Activated T-helper 1 cell treated with anti-CD3 and anti-CD28 coated beads, Interleukin-12 subunit alpha, Interleukin-12 subunit beta, Interleukin-2, Interleukin-4 antibody, amounts not matched to agents 30 ng/mL and 10 ng/mL and 1 ng/mL, durations not matched to agents 14 hours and 24 hours and 36 hours (primary cell): ENCODE data around the gene ADAM22. TPM values are rescaled to one million over a fixed set of nuclear protein-coding genes. Genes with fewer than 3 reads are reported as not detected.
A peak's percentile ranks its signal among the peaks of the same experiment; 100 is the strongest.
"Not testable (repeated sequence)": the region's sequence is repeated elsewhere in the genome, so short reads cannot be mapped to it uniquely, and the experiment has no call there.

ENCODE experiments used
- DNase-seq: peaks from one replicate; pipeline ENCODE4 v3.0.0; 2021; ENCODE audit warnings: low spot score
- H3K27ac Mint-ChIP-seq: one replicate; pipeline ENCODE4 v1.8.0; 2021; ENCODE audit warnings: mild to moderate bottlenecking, mixed read lengths
- H3K27me3 Mint-ChIP-seq: one replicate; pipeline ENCODE4 v1.8.0; 2022; ENCODE audit warnings: mild to moderate bottlenecking, moderate library complexity, mixed read lengths; ENCODE audit not compliant: insufficient read depth
- H3K36me3 Mint-ChIP-seq: one replicate; pipeline ENCODE4 v1.8.0; 2021; ENCODE audit warnings: low read depth, mixed read lengths
- H3K4me1 Mint-ChIP-seq: one replicate; pipeline ENCODE4 v1.8.0; 2021; ENCODE audit warnings: low read depth, mixed read lengths
- H3K4me3 Mint-ChIP-seq: one replicate; pipeline ENCODE4 v1.8.0; 2021; ENCODE audit warnings: mild to moderate bottlenecking, moderate library complexity, mixed read lengths
- H3K9me3 Mint-ChIP-seq: one replicate; pipeline ENCODE4 v1.8.0; 2021; ENCODE audit warnings: mixed read lengths
- intact Hi-C: fragments of 100-400 bp; cut with micrococcal nuclease; formaldehyde crosslinking; loops from one replicate; pipeline ENCODE4 v1.15.1; 2024
- total RNA-seq: library from RNA; stranded (reverse); gene quantifications from 2 replicates; pipeline ENCODE4 v1.2.3, GENCODE V29; 2022

Gene ADAM22
- total RNA-seq, 1 donor from 2014 or later = 1.5 TPM

DNA sequence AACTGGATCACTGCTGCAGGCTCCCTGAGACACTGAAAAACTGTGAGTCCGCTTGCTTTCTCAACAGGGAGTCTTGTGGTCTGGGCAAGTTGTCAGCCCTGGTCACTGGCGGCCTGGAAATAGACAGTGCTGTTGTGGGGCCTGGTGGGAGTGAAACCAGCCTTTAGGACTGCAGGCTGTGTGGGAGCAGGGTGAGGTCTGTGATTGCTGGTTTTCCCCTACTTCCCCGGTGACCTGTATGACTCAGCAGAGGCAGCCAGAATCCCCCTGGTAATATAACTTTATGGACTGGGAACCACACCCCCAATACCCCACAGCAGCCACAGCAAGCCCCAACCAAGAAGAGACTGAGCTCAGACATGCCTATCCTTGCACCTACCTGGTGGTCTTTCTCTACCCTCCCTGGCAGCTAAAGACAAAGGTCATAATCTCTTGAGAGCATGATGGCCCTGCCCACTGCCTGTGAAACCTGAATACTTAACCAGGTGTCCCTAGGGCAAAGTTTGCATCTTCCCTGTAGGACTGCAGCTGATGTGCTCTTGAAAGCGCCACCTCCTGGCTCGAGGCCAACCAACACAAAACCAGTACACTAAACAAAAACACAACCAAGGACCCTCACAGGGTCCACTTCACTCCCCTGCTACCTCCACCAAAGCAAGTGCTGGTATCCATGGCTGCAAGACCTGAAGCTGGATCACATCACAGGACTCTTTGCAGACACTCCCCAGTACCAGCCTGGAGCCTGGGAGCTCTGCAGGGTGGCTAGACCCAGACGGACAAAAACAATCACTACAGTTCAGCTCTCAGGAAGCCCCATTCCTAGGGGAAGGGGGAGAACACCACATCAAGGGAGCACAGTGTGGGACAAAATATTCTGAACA is 7.2 kb upstream of the ADAM22 start:
- no peaks in the 10 kb centered on the region for H3K36me3 Mint-ChIP-seq
- intact Hi-C loops = loop anchor here (5.0 kb wide), 1 partner anchor 130 kb away; no protein-coding TSS in a partner anchor
- H3K27ac Mint-ChIP-seq = no peak overlapping the region
- no peaks in the 10 kb centered on the region for H3K9me3 Mint-ChIP-seq
- H3K27me3 Mint-ChIP-seq = peaks cover 20% of the 10 kb centered on the region
- no peaks in the 10 kb centered on the region for H3K4me1 Mint-ChIP-seq
- H3K4me3 Mint-ChIP-seq = no peak overlapping the region
- no peak for DNase-seq

DNA sequence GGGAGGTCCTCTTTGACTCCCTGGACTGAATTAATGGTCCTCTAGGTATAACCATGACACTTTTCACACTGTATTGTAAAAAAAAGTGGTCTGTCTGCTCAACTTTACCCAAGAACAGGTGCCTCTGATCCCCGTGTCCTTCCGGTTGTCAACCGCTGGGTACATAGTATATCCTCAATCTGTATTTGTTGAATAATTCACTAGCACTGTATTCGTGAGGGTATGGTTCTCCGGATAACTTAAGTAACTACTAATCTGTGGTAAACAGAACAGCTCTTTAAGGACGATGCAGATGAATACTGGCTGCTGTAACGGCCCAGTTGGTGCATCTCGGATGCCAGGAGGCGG is 472 bp upstream of the ADAM22 start:
- intact Hi-C loops = no loop called here
- DNase-seq = no peak
- Mint-ChIP-seq H3K9me3 (no peaks in the 10 kb centered on the region), H3K27me3 (peaks cover 33% of the 10 kb centered on the region), H3K4me1 (peaks cover 6% of the 10 kb centered on the region), H3K36me3 (peaks cover 2% of the 10 kb centered on the region), H3K4me3 (peak overlapping the region; percentile 90), H3K27ac (no peak overlapping the region)

DNA sequence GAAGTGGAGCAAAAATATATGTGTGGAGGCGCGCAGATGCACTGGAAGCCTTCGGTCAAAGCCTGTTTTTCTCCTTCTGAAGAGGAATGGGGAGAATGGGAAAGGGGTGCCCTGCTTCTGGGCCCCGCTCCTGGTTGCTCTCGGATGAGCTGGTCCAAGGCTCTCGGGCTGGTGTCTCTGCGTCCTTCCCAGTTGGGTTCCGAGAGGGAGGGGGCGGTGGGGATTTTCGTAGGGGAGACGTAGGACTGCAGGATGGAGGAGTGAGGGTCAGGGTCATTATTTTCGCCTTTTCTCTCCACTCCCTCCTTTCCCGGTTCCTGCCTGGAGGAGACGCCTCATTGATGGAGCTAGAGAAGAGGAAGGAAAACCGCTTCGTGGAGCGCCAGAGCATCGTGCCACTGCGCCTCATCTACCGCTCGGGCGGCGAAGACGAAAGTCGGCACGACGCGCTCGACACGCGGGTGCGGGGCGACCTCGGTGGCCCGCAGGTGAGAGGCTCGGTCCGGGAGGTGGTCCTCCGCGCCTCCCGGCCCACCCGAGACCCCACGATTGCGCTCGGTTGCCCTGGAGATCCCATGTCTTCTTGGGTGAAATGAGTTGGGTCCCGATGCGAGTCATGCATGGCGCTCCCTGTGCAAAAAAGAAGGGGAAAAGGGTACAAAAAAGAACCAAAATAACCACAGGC is 790 bp downstream of the ADAM22 start:
- Mint-ChIP-seq H3K27me3 (peaks cover 25% of the 10 kb centered on the region), H3K27ac (no peak overlapping the region), H3K4me3 (peak overlapping the region; percentile 90), H3K9me3 (no peaks in the 10 kb centered on the region), H3K36me3 (peaks cover 2% of the 10 kb centered on the region), H3K4me1 (peaks cover 6% of the 10 kb centered on the region)
- intact Hi-C loops = loop anchor here (1.0 to 2.0 kb wide), 2 partner anchors 59 to 284 kb away; partner anchors contain the start of genes DBF4 and SLC25A40
- DNase-seq = no peak

DNA sequence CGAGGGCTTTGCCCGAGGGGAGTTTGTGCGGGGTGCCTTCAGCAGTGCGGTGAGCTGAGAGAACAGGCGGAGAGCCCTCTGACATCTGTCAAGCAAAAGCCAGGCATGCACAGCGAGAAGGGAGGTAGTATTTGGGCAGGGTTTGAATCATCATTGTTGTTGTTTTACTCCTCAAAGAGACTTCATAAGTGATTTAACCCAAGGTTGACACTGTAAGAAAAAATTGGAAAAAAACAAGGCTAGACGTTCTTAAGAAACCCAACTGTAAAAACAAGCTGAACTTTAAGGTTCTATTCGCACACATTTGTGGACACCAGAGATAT is 1.3 kb downstream of the ADAM22 start:
- intact Hi-C loops = loop anchor here (2.0 kb wide), 1 partner anchor 283 kb away; no protein-coding TSS in a partner anchor
- Mint-ChIP-seq H3K27me3 (peaks cover 24% of the 10 kb centered on the region), H3K36me3 (peaks cover 2% of the 10 kb centered on the region), H3K4me3 (peak overlapping the region; percentile 90), H3K4me1 (peaks cover 6% of the 10 kb centered on the region), H3K9me3 (no peaks in the 10 kb centered on the region), H3K27ac (no peak overlapping the region)
- no peak for DNase-seq

DNA sequence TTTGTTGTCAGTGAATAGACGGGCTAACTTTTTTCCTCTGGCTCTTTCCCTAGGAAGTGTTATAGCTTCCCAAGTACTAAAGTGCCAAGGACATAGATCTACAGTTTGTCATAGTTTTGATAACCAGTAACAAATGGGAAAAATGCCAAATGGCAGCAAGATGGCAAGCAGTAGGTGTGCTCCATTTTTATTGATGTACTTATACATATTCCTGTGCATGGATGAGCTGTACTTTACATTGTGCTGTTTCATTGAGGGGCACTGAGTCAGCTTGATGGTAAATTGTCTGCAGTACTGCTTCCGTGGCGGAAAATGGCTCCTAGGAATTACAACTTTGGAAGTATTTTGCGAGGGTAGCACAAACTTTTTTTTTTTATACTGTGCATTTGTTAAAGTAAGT is 7.1 kb downstream of the ADAM22 start:
- no peaks in the 10 kb centered on the region for H3K36me3 Mint-ChIP-seq
- H3K4me3 Mint-ChIP-seq = no peak overlapping the region
- no peaks in the 10 kb centered on the region for H3K4me1 Mint-ChIP-seq
- no peak overlapping the region for H3K27ac Mint-ChIP-seq
- intact Hi-C loops = no loop called here
- H3K9me3 Mint-ChIP-seq = no peaks in the 10 kb centered on the region
- peaks cover 4% of the 10 kb centered on the region for H3K27me3 Mint-ChIP-seq
- no peak for DNase-seq

DNA sequence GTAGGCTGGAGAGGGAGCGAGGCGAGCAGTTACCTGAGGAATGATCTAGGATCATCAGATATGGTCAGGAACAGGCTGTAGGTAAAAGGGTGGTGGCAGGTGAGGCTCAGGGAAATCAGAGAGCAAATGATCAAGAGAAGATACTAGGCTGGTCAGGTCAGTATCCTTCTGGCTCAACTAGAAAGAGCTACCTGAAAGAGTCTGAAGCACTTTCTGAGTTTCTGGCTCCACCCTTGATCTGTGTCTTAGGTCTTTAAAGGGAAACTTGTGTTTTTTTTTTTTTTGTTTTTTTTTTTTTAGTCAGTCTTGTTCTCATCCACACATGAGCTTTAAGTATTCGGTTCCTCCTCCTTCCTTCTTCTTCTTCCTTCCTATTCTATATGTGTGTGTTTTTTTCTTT is 10.5 kb downstream of the ADAM22 start:
- intact Hi-C loops = no loop called here
- no peak for DNase-seq
- no peaks in the 10 kb centered on the region for H3K4me1 Mint-ChIP-seq
- H3K4me3 Mint-ChIP-seq = no peak overlapping the region
- no peak overlapping the region for H3K27ac Mint-ChIP-seq
- no peaks in the 10 kb centered on the region for H3K9me3 Mint-ChIP-seq
- no peaks in the 10 kb centered on the region for H3K36me3 Mint-ChIP-seq
- no peaks in the 10 kb centered on the region for H3K27me3 Mint-ChIP-seq

DNA sequence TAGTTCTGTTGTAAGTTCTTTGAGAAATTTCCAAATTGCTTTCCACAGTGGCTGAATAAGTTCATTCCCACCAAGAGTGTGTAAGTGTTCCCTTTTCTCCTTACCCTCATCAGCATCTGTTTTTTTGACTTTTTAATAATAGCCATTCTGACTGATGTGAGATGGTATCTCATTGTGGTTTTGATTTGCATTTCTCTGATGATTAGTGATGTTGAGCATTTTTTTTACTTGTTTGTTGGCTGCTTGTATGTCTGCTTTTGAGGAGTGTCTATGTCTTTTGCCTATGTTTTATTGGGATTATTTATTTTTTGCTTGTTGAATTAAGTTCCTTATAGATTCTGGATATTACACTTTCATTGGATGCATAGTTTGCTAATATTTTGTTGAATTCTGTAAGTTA is 11.9 kb downstream of the ADAM22 start:
- H3K4me1 Mint-ChIP-seq, H3K27me3 Mint-ChIP-seq, H3K9me3 Mint-ChIP-seq, H3K27ac Mint-ChIP-seq, H3K36me3 Mint-ChIP-seq, H3K4me3 Mint-ChIP-seq, intact Hi-C loops, DNase-seq: not testable (repeated sequence)

DNA sequence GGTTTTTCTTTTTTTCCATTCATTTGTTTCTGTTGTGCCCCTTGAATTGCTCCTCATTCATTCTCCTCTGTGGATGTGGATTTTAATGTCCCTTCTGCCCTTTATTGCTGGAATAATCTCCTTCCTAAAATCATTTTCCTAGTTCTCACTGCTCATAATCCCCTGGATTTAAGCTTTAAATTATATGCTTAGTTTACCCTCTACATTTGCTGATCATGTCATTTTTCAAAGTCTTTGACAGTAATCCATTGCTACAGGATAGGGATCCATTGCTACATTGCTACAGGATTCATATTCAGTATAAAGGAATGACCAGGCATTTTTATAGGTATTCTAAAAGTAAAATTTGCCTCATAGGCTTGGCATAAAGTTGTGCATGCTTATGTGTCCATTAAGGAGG is 14.3 kb downstream of the ADAM22 start:
- Mint-ChIP-seq H3K27ac (no peak overlapping the region), H3K4me3 (no peak overlapping the region), H3K4me1 (no peaks in the 10 kb centered on the region), H3K27me3 (peaks cover under 1% of the 10 kb centered on the region), H3K36me3 (no peaks in the 10 kb centered on the region), H3K9me3 (no peaks in the 10 kb centered on the region)
- no peak for DNase-seq
- intact Hi-C loops = no loop called here

DNA sequence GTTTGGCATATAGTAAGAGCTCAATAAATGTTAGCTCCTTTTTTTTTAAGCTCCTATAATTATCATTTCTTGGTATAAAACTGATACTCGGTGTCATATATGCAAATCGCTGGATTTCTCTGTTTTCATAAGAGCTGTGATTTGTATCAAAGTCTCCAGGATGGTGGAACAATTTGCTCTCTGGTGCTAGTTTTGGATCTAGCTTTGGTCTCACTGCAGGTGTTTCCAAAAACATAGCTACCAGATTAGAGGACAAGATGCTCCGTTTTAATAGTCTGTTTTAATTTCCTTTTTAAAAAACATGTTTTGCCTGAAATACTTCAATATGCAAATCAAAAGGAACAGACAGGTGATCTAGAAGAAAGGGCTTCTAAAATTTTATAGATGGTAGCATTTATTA is 25.3 kb downstream of the ADAM22 start:
- intact Hi-C loops = no loop called here
- no peak overlapping the region for H3K4me3 Mint-ChIP-seq
- no peak overlapping the region for H3K27ac Mint-ChIP-seq
- no peaks in the 10 kb centered on the region for H3K4me1 Mint-ChIP-seq
- DNase-seq = no peak
- no peaks in the 10 kb centered on the region for H3K27me3 Mint-ChIP-seq
- H3K36me3 Mint-ChIP-seq = no peaks in the 10 kb centered on the region
- H3K9me3 Mint-ChIP-seq = no peaks in the 10 kb centered on the region

DNA sequence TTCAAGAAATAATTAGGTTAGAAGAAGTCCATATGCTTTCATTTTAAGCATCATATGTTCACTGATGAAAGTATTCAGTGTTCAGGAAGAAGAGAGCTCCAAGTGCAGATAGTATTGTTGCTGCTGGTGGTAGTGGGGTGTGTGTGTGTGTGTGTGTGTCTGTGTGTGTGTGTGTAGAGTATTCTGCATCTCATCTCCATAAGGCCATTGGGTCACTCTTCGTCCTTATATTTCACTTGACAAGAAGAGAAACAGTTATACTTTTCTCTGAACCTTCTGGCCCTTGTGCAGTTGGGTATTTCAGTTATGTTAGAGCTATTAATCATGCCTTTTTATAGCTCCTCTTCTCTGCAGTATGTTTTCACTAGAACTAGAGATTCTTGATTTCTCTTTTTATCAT is 26.2 kb downstream of the ADAM22 start:
- no peaks in the 10 kb centered on the region for H3K4me1 Mint-ChIP-seq
- H3K27ac Mint-ChIP-seq = no peak overlapping the region
- no peaks in the 10 kb centered on the region for H3K27me3 Mint-ChIP-seq
- no peak for DNase-seq
- H3K9me3 Mint-ChIP-seq = no peaks in the 10 kb centered on the region
- H3K4me3 Mint-ChIP-seq = no peak overlapping the region
- H3K36me3 Mint-ChIP-seq = no peaks in the 10 kb centered on the region
- intact Hi-C loops = no loop called here

DNA sequence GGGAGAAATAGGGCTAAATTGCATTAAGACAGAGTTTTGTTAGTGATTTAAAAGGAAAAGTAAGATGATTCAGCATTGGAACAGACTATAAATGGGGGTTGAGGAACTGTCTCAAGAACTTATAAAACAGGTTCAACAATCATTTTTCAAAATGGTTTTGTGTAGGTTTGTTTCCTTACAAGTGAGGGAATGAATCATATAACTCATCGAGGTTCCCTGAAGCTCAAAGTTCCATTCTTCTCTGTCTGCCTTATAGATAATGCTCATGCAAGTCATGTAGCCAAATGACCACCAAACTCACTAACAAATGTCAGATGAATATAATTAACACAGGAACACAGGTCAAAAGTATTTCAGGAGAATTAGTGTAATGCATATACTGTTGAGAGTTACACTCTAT is 27.7 kb downstream of the ADAM22 start:
- H3K9me3 Mint-ChIP-seq = no peaks in the 10 kb centered on the region
- H3K4me1 Mint-ChIP-seq = no peaks in the 10 kb centered on the region
- H3K4me3 Mint-ChIP-seq = no peak overlapping the region
- DNase-seq = no peak
- H3K36me3 Mint-ChIP-seq = no peaks in the 10 kb centered on the region
- H3K27me3 Mint-ChIP-seq = no peaks in the 10 kb centered on the region
- no peak overlapping the region for H3K27ac Mint-ChIP-seq
- intact Hi-C loops = no loop called here

DNA sequence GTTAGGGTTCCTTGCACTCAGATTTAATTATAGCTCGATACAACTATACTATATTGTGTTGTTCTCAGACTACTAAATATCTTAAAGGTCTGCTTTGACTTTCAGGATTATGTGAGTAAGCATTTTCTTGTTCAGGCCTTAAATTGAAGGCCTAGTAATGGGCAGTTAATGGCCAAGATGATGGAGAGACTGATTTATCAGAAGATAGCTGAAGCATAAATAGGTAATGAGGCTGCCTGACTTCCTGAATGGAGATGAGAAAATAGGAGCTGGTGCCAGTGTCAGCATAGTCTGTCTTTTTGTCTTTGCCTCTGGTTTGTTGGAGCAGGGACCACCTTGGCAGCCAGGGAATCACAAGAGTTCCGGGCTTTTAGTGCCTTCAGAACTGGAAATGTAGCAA is 32.2 kb downstream of the ADAM22 start:
- no peak overlapping the region for H3K27ac Mint-ChIP-seq
- no peaks in the 10 kb centered on the region for H3K36me3 Mint-ChIP-seq
- H3K9me3 Mint-ChIP-seq = no peaks in the 10 kb centered on the region
- no peaks in the 10 kb centered on the region for H3K4me1 Mint-ChIP-seq
- no peak for DNase-seq
- no peak overlapping the region for H3K4me3 Mint-ChIP-seq
- intact Hi-C loops = no loop called here
- no peaks in the 10 kb centered on the region for H3K27me3 Mint-ChIP-seq

DNA sequence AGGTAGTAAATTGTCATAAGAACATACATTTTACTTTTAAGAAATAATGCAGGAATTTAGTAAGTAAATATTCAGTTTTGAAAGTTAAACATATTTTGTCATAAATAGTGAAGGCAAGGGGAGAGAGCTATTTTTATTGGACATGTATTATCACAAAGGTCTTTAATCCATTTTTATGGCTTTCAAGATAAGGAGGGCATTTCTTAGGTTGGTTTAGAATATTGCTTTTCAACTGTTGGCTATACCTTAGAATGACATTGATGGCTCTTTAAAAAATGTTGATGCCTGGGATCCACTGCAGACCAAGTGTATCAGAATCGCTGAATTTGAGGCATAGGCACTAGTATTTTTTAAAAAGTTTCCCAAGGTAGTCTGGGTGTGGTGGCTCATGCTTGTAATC is 34.0 kb downstream of the ADAM22 start:
- DNase-seq = no peak
- intact Hi-C loops = no loop called here
- H3K27me3 Mint-ChIP-seq = no peaks in the 10 kb centered on the region
- no peaks in the 10 kb centered on the region for H3K36me3 Mint-ChIP-seq
- no peaks in the 10 kb centered on the region for H3K4me1 Mint-ChIP-seq
- H3K9me3 Mint-ChIP-seq = no peaks in the 10 kb centered on the region
- H3K4me3 Mint-ChIP-seq = no peak overlapping the region
- H3K27ac Mint-ChIP-seq = no peak overlapping the region
